Ovary (tissue), 9 donors: ENCODE measurements around the gene TMEM270. TPM values are rescaled to one million over a fixed set of nuclear protein-coding genes. Genes with fewer than 3 reads are reported as not detected.
A peak's percentile ranks its signal among the peaks of the same experiment; 100 is the strongest.

ENCODE experiments used
- DNase-seq, 5 donors: peaks; one replicate each; pipeline ENCODE4 v3.0.0-alpha.2; 2019 to 2020
- H3K27ac ChIP-seq, 2 donors: fragments of 200-600 bp; one replicate each; pipeline versions ENCODE4 v1.5.1 to v1.8.0; 2019 to 2022
- H3K27me3 ChIP-seq: fragments of 200-600 bp; one replicate; pipeline ENCODE4 v1.8.0; 2022
- H3K36me3 ChIP-seq: fragments of 200-600 bp; sonication (generic); one replicate; pipeline ENCODE4 v1.5.1; 2019
- H3K4me1 ChIP-seq: one replicate; pipeline ENCODE4 v1.8.1; 2013; ENCODE audit warnings: mild to moderate bottlenecking, moderate library complexity; ENCODE audit not compliant: insufficient read depth
- H3K4me3 ChIP-seq: fragments of 200-600 bp; sonication (generic); one replicate; pipeline ENCODE4 v1.5.1; 2017
- H3K9me3 ChIP-seq, 2 donors: fragments of 200-600 bp in 1 of 2; sonication (generic) in 1 of 2; one replicate each; pipeline versions ENCODE4 v1.5.1 to v1.8.1; 2013 to 2019; ENCODE audit warnings: mild to moderate bottlenecking in 1 of 2, moderate library complexity in 1 of 2
- EP300 ChIP-seq: sonication (generic); formaldehyde crosslinking; IDR thresholded peaks from one replicate; pipeline ENCODE4 v1.6.1; 2017; ENCODE audit warnings: antibody characterized with exemption
- POLR2A ChIP-seq: fragments of 450-650 bp; IDR thresholded peaks from one replicate; pipeline ENCODE4 v1.6.1; 2017; ENCODE audit warnings: antibody characterized with exemption, mild to moderate bottlenecking, moderate library complexity
- WGBS, 3 donors: extraction: QIAGEN DNeasy Blood & Tissue Kit in 1 of 3; methylation state at CpG; one replicate each; pipeline versions ENCODE4 v1.1.5 to v1.1.7; 2013 to 2017; 5-methylcytosine and 5-hydroxymethylcytosine counted together
- intact Hi-C, 4 donors: fragments of 100-400 bp; cut with DNase I; formaldehyde crosslinking; loops; one replicate each; pipeline versions ENCODE4 v1.11.0 to v1.15.1; 2022 to 2023
- polyA plus RNA-seq, 2 donors: library from polyadenylated mRNA; stranded (reverse); fragments of 200-250 nt in 1 of 2; fragments of 350-450 nt in 1 of 2; fragmentation: Illumina TruSeq in 1 of 2; extraction: RNeasy Lipid Tissue Mini Kit (QIAGEN cat#74804) in 1 of 2; gene quantifications; one replicate each; pipeline ENCODE4 v1.2.3, GENCODE V29; 2013 to 2014
- total RNA-seq, 7 donors: library from RNA; depleted of rRNA in 2 of 7; stranded (reverse); fragments of >200 nt in 2 of 7; fragmentation: NEBNext Ultra II Directional in 3 of 7; extraction: Animal tissue kit (Norgen Biotek cat#: 25700) in 3 of 7; gene quantifications; one replicate each; pipeline versions ENCODE4 v1.1.0 to v1.2.4, GENCODE V29; 2016 to 2023
- TF ChIP-seq, protein P1 (sequence below), 3 donors: fragments of 450-650 bp in 2 of 3; fragments of 200-600 bp in 1 of 3; IDR thresholded peaks; one replicate each; pipeline versions ENCODE4 v1.5.1 to v1.8.0; 2016 to 2022; ENCODE audit warnings: antibody characterized with exemption in 3 of 3, mild to moderate bottlenecking in 1 of 3
- donor health status: DM: no; HTN: no; CAD: no; lungs with moderate emphysema.
- donor health status: DM: no; HTN: no; CAD: no.
- donor health status: Bipolar disorder and iron deficiency.
- donor health status: DM: yes; HTN: yes; CAD: no.
- donor health status: DM: no; HTN: no; CAD: no.
- donor health status: DM: yes; HTN: yes; CAD: no.

TMEM270 gene
- total and polyA plus RNA-seq, 9 donors, result 0.34 TPM; not detected in 8

DNA sequence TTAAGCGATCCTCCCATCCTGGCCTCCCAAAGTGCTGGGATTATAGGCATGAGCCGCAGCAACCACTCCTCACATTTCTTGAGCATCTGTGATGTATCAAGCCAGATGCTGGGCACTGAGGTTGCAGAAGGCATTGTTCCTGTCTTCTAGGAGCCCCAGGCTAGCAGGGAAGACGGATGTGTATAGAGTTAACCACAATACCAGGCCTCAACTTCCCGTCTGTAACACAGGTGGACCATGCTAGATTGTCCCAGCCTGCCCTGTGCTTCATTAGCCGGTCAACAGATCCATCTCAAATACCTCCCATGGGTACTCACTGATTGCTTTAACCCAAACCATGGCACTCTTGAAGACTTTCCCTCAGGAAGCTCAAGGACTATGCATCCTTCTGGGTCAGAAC, 32.0 kb upstream of the TMEM270 start:
- Histone ChIP-seq H3K27ac (no peak overlapping the region), H3K9me3 (no peaks in the 10 kb centered on the region), H3K36me3 (no peaks in the 10 kb centered on the region), H3K4me3 (no peak overlapping the region), H3K27me3 (no peaks in the 10 kb centered on the region), H3K4me1 (peaks cover 9% of the 10 kb centered on the region)
- TF ChIP-seq EP300, result no peak
- TF ChIP-seq POLR2A, result no peak
- TF ChIP-seq, protein P1, sequence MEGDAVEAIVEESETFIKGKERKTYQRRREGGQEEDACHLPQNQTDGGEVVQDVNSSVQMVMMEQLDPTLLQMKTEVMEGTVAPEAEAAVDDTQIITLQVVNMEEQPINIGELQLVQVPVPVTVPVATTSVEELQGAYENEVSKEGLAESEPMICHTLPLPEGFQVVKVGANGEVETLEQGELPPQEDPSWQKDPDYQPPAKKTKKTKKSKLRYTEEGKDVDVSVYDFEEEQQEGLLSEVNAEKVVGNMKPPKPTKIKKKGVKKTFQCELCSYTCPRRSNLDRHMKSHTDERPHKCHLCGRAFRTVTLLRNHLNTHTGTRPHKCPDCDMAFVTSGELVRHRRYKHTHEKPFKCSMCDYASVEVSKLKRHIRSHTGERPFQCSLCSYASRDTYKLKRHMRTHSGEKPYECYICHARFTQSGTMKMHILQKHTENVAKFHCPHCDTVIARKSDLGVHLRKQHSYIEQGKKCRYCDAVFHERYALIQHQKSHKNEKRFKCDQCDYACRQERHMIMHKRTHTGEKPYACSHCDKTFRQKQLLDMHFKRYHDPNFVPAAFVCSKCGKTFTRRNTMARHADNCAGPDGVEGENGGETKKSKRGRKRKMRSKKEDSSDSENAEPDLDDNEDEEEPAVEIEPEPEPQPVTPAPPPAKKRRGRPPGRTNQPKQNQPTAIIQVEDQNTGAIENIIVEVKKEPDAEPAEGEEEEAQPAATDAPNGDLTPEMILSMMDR (IDR thresholded peaks at IDR 0.05), result no peak
- no peak for DNase-seq
- intact Hi-C loops, result no loop called here
- WGBS, 3 donors, result 86 to 90% (median 86%) methylated on average over 5 of the region's 5 CpGs

DNA sequence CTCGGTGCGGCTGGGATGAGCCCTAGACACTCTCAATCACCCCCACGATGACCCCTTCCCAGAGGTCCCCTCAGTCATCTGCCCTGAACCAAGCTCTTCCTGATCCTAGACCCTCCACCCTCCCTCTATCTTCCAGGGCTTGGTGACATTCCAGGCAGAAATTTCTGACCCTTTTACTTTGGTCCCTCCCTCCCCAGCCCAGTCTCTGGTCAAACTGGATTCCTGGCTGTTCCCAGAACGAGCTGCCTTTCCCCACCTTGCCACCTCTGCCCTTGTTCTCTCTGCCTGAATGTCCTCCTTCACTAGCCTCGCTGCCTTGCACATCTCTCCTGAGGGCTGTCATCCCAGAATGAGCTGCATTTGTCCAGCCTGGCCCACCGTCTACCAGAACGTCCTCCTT, 31.5 kb upstream of the TMEM270 start:
- 30 to 39% (median 34%) methylated on average over 7 of the region's 7 CpGs for WGBS, 3 donors
- H3K27me3 ChIP-seq, result no peaks in the 10 kb centered on the region
- H3K9me3 ChIP-seq, result no peaks in the 10 kb centered on the region
- peaks cover 9% of the 10 kb centered on the region for H3K4me1 ChIP-seq
- TF ChIP-seq EP300 (no peak), POLR2A (no peak)
- TF ChIP-seq, protein P1 (IDR thresholded peaks at IDR 0.05), result no peak
- intact Hi-C loops, result no loop called here
- no peak overlapping the region for H3K27ac ChIP-seq
- H3K4me3 ChIP-seq, result no peak overlapping the region
- H3K36me3 ChIP-seq, result no peaks in the 10 kb centered on the region
- DNase-seq, result no peak

DNA sequence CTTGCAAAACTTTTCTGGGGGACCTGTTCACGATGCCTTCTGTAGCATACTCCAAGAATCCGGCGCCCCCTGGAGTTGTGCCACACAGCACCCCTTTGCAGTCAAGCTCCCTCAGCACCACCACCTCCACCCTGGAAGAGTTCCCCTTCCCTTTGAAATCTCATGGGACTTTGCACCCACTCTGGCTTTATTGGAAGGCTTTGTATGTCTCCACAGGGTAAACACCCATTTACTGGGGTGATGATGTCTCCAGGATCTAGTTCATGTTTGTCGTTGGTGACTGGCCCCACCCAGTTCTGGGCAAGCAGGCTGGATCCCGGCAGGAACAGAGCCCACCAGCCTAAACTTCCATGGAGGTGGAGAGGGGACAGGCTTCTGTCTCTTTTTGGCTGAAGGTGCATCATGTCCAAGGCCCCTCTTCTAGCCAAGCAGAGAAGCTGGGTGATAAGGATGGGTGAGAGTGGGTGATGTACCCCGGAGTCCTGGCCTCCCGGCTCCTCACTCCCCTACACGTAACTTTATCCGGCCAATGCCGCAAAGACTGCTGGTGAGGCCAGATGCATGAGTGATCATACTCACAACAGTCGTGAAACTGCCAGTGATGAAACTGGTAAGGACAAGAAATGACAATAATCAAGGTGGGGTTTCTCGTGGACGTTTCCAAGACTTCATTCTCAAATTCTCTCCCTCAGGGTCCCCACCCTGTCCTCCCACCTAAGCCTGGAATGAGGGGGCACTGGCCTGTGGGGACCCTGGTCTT, 30.9 kb upstream of the TMEM270 start:
- no peaks in the 10 kb centered on the region for H3K27me3 ChIP-seq
- H3K4me1 ChIP-seq, result peaks cover 9% of the 10 kb centered on the region
- no peak overlapping the region for H3K27ac ChIP-seq
- 56 to 65% (median 60%) methylated on average over 13 of the region's 13 CpGs for WGBS, 3 donors
- no peak overlapping the region for H3K4me3 ChIP-seq
- H3K36me3 ChIP-seq, result no peaks in the 10 kb centered on the region
- intact Hi-C loops, result no loop called here
- TF ChIP-seq EP300 (no peak), POLR2A (no peak)
- TF ChIP-seq, protein P1 (IDR thresholded peaks at IDR 0.05), result no peak
- DNase-seq, result no peak
- H3K9me3 ChIP-seq, result no peaks in the 10 kb centered on the region

DNA sequence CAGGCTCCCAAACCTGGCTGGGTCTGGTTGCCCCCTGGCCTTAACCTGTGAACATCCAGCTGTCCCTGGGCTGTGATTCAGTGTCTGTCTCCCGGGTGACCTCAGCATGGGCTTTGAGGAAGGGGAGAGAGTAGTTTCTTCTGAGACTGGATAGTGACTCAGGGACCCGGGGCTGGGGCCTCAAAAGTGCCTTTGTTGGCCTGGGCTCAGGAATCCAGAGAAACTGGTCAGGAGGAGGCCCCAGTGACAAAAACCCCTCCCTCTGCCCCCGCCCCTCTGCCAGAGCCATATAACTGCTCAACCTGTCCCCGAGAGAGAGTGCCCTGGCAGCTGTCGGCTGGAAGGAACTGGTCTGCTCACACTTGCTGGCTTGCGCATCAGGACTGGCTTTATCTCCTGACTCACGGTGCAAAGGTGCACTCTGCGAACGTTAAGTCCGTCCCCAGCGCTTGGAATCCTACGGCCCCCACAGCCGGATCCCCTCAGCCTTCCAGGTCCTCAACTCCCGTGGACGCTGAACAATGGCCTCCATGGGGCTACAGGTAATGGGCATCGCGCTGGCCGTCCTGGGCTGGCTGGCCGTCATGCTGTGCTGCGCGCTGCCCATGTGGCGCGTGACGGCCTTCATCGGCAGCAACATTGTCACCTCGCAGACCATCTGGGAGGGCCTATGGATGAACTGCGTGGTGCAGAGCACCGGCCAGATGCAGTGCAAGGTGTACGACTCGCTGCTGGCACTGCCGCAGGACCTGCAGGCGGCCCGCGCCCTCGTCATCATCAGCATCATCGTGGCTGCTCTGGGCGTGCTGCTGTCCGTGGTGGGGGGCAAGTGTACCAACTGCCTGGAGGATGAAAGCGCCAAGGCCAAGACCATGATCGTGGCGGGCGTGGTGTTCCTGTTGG, 30.0 kb upstream of the TMEM270 start, which contains the start of gene CLDN4:
CLDN4 (plus strand) TSS at position 316 of the 903 bp plus-strand sequence; CDS start at position 522, 206 bp downstream.
- DNase-seq, result no peak
- 52 to 62% (median 54%) methylated on average over 32 to 42 of the region's 42 CpGs for WGBS, 3 donors
- H3K27ac ChIP-seq, result no peak within 1 kb of the TSS
- H3K4me1 ChIP-seq, result peaks cover 9% of the 10 kb centered on the region
- no peaks in the 10 kb centered on the region for H3K27me3 ChIP-seq
- H3K4me3 ChIP-seq, result peak within 1 kb of the TSS; percentile 28
- H3K9me3 ChIP-seq, result no peaks in the 10 kb centered on the region
- intact Hi-C loops, result no loop called here
- TF ChIP-seq, protein P1 (IDR thresholded peaks at IDR 0.05), result no peak
- no peak for TF ChIP-seq POLR2A
- TF ChIP-seq EP300, result no peak
- no peaks in the 10 kb centered on the region for H3K36me3 ChIP-seq
